ENCODE results near the gene OTOF. TPM values are rescaled to one million over a fixed set of nuclear protein-coding genes. Genes with fewer than 3 reads are reported as not detected.

Gene OTOF
- total RNA-seq, 2 experiments from 2014 or later: 2.3 to 2.6 TPM

DNA sequence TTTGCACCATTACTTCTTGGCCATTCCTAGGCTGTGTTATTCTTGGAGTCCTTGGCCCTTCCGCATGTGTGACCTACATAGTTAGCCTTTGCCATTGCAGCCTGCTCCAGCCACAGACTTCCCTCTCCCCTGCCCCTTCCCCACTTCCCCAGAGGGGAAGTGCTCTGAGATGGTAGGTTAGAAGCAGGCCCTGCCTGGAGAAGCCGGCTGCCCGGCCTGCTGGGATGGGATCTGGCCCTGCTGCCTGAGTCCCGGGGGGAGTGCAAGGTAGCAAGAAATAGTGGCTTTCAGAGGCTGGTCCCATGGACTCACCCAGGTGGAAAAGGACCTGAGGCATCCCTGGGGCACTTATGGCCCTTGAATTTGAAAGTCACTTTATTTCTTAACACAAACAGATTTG is 28.4 kb upstream of the OTOF start:
- ChIA-PET POLR2A (no interaction called here), CTCF (no interaction called here)

GRCh38 chr2:26504002-26504401 is 26.1 kb upstream of the OTOF start:
- POLR2A ChIA-PET: no interaction called here

GRCh38 chr2:26503231-26503880 is 25.4 kb upstream of the OTOF start:
- ChIA-PET POLR2A (interaction anchor here (0.5 kb wide), 1 partner anchor 109 kb away, joined by 4 read pairs; no protein-coding TSS in a partner anchor), CTCF (interaction anchor here (0.8 to 1.5 kb wide), 2 partner anchors 14 to 74 kb away, joined by 4 to 10 read pairs; no protein-coding TSS in a partner anchor)

More at GRCh38 chr2:26504002-26504401, 26.1 kb upstream of the OTOF start:
- CTCF ChIA-PET: interaction anchor here (1.5 kb wide), 1 partner anchor 74 kb away, joined by 10 read pairs; no protein-coding TSS in a partner anchor

DNA sequence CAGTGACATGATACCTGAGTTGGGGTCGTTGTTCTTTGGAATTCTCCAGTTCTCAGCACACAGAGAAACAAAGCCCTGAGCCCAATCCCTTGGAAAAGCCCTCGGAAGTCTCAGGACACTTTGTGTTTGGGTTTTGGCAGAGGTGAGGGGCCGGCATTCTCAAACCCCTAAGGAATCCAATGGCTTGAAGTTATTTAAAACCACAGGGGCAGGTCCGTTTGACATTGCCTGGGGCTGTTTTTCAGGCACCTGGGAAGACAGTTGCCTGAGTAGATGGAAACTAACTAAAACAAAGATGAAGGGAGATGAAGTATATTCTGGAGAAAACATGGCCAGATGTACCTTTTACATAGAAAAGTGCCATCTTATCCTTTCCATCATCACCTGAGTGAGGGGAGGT is 22.5 kb upstream of the OTOF start:
- POLR2A ChIA-PET: no interaction called here
- CTCF ChIA-PET: no interaction called here

GRCh38 chr2:26495705-26496297 is 17.9 kb upstream of the OTOF start:
- CTCF ChIA-PET: interaction anchor here (0.6 kb wide), 1 partner anchor 30 kb away, joined by 4 read pairs; no protein-coding TSS in a partner anchor
- POLR2A ChIA-PET: no interaction called here

DNA sequence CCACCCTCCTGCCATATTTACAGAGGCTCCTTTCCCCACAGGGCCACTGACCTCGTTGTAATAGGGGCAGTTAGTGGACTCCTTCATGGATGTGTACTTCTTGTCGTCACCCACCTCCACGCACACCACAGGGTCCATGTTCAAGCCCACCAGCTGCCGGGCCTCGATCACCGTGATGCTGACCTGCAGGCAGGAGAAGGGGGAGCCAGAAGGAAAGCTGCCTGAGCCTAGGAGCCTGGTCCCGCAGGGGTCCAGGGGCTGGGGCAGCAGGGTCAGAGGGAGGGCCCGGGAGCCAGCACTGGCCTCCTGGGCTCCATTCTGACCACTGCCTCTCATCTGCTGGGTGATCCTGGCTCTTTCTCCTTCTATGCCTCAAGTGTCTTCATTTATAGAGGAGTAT is 17.0 kb upstream of the OTOF start:
- CTCF ChIA-PET: no interaction called here
- POLR2A ChIA-PET: no interaction called here

- POLR2A ChIA-PET: no interaction called here
Observed at GRCh38 chr2:26494199-26494598, 16.3 kb upstream of the OTOF start.

GRCh38 chr2:26493566-26493965 is 15.6 kb upstream of the OTOF start:
- ChIA-PET CTCF (no interaction called here), POLR2A (no interaction called here)

More at GRCh38 chr2:26494199-26494598, 16.3 kb upstream of the OTOF start:
- CTCF ChIA-PET: no interaction called here

DNA sequence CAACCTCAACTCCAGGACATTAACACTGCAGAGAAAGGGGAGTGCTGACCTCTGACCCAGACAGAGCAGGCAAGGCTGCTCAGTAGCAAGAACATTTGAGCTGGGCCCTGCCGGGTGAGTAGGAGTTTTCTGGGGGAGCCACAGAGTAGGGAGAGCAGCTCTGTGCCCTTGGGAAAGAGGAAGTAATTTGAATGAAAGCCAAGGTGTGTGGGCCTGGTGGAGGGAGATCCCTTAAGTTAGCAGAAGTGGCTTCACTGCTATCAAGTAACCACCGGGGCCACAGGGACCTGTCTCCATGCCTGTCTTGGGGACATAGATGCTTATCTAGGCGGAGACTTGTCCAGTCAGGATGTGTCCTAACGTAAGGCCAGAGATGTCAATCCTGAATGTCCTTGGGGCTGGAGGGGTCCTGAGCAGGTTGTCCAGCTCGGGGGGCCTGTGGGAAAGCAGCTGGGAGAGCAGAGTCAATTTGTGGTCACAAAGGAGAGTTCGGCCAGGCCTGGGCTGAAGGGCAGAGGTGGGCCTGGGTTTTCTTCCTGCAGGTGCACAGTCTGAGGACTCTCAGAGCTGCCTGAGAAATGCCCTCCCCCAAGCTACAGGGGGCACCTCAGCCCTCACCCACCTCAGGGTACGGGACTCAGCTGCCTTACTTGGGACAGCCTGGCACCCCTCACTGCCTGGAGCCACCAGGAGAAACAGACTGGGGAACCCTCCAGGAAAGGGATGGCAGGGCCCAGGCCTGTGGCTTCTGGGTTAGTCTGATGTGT is 15.0 kb upstream of the OTOF start:
- CTCF ChIA-PET: no interaction called here
- POLR2A ChIA-PET: no interaction called here

DNA sequence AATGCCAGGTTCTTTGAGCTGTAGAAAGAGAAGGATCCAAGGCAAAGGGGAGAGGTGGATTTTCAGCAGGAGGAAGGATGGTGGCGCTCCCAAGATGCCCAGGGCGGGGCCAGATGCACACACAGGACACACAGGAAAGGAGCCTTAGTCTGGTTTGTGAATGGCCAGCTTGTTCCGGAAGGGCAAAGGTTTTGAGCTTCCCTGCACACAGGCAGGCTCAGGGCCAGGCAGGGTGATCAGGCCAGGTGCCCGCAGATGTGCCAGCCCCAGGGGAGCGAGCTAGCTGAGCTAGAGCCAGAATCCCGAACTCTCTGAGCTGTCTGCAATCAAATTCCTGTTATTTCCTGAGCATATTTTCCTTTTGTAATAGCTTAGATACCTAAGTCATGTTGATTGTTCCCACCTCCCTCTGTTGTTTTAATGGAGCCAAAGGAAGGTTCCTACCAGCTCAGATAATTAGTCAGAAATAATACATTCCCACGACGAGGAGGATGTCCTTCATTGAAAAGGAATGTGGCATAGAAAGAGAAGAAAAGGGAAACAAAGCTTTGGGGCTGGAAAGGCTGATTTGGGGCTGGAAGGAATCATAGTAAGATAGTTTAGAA is 13.7 kb upstream of the OTOF start:
- POLR2A ChIA-PET: no interaction called here

GRCh38 chr2:26489213-26489850 is 11.4 kb upstream of the OTOF start:
- ChIA-PET CTCF (no interaction called here), POLR2A (no interaction called here)

More for the DNA sequence above, 13.7 kb upstream of the OTOF start:
- CTCF ChIA-PET: no interaction called here

GRCh38 chr2:26488463-26489212 is 10.7 kb upstream of the OTOF start:
- ChIA-PET POLR2A (no interaction called here), CTCF (interaction anchor here (0.6 kb wide), 1 partner anchor 182 kb away, joined by 3 read pairs; no protein-coding TSS in a partner anchor)

GRCh38 chr2:26487192-26487591 is 9.3 kb upstream of the OTOF start:
- CTCF ChIA-PET: no interaction called here
- POLR2A ChIA-PET: no interaction called here

DNA sequence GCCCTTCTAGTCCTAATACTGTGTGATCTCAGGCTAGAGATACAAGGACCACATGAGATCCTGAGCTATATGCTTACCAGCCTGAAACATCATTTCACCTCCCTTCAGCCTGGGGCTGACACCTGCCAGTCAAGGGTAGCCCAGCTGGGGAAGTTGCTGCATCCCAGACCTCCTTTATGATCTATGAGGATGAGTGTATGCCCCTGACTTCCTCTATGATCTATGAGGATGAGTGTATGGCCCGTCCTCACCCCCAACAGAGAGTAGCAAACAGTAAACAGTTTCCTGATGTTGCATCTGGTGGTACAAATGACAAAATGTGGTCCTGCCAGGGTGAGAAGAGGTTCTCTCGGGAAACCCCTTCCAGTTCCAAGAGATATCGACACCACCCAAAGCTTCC is 8.9 kb upstream of the OTOF start:
- ChIA-PET POLR2A (no interaction called here), CTCF (no interaction called here)

GRCh38 chr2:26485725-26486418 is 7.9 kb upstream of the OTOF start:
- POLR2A ChIA-PET: no interaction called here
- CTCF ChIA-PET: no interaction called here

- ChIA-PET CTCF (no interaction called here), POLR2A (no interaction called here)
Observed at GRCh38 chr2:26485099-26485498, 7.2 kb upstream of the OTOF start.

GRCh38 chr2:26484579-26484978 is 6.7 kb upstream of the OTOF start:
- ChIA-PET POLR2A (no interaction called here), CTCF (no interaction called here)

- ChIA-PET CTCF (no interaction called here), POLR2A (no interaction called here)
Observed at GRCh38 chr2:26483957-26484565, 6.1 kb upstream of the OTOF start.
